ENCODE measurements around the gene TTLL12.

Gene TTLL12

DNA sequence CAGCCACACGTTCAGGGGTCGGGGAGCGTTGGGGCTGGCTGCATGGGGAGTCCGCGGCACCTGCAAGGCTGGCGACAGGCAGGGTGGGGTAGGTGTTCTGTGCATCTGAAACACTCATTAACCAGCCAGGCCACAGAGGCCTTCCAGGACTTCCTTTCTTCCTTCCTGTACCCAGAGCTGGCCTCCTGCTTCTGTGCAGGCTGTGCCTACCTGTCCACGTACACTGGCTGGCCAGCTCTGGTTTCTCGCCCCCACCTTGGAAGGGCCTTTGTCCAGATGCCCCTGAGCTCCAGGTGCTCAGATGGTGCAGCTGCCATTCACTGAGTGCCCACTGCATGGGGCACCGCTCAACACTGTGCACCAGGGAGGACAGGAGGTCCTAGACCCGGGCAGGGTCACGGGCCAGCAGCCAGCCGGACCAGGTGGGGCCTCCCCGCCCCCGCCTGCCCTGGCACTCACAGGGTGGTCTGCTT is 15.9 kb downstream of the TTLL12 start:
- TF ChIP-seq PAX5 (IDR thresholded peaks at IDR 0.05; ENCODE audit: insufficient read depth, low read length, severe bottlenecking): no peak
- FAIRE-seq (no peak), DNase-seq (ENCODE audit: insufficient read length, low spot score) (no peak)

DNA sequence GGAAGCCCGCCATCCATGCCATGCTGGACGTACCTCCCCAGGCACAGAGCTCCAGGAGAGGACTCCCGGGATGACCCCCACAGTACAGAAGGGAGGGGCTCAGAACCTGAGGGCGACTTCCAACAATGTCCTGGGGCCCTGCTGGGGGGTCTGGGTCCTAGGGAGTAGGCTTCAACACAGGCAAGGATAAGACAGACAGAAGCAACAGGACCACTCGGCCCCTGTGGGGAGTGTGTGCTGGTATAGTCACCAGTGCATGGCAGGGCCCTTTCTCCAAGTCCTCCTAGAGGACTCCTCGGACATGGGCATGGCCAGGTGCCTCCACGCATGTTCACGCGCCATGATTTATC is 16.8 kb downstream of the TTLL12 start:
- TF ChIP-seq PAX5 (IDR thresholded peaks at IDR 0.05; ENCODE audit: insufficient read depth, low read length, severe bottlenecking): no peak
- no peak for DNase-seq (ENCODE audit: insufficient read length, low spot score)
- no peak for FAIRE-seq

DNA sequence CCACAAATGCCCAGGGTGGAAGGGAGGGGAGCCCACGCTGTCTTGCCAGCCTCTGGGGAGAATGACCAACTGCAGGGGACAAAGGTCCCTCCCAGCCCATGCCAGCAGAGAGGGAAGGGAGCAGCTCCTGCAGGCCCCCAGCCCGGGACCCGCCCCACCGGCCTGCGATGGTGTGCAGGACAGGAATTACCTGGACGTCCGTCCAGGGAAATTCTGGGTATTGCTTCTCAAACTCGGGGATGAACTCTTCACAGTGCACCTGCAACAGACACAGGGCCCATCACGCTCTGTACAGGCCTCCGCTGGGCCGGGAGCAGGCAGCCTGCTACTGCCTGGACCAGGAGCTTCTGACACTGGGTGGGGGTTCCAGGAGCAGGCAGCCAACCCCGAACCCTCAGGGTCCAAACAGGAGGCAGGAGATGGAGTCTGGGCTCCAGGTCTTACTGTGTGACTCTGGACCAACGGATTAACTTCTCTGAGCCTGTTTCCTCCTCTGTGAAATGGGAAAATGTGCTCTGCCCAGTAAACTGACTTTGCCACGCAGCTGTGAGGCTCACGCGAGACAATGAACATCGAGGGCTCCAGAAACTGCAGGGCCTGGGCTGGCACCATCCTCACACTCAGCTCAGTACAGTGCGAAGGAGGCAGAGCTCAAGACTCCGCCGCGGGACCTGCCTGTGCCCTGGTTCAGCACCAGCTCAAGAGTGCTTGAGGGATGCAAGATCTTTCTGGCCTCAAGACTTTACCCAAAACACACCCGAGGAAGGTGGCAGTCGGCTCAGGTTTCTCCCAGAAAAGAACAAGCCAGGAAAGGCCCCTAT is 17.4 kb downstream of the TTLL12 start:
- no peak for FAIRE-seq
- no peak for DNase-seq (ENCODE audit: insufficient read length, low spot score)
- TF ChIP-seq PAX5 (IDR thresholded peaks at IDR 0.05; ENCODE audit: insufficient read depth, low read length, severe bottlenecking) (no peak), POLR2AphosphoS5 (IDR thresholded peaks at IDR 0.05; ENCODE audit: low read depth, low read length) (no peak), POLR2A (IDR thresholded peaks at IDR 0.05; ENCODE audit: low read depth, low read length) (no peak), POU2F2 (IDR thresholded peaks at IDR 0.05; ENCODE audit: low read depth, low read length) (no peak), SPI1 (IDR thresholded peaks at IDR 0.05; ENCODE audit: low read depth, low read length) (no peak), TAF1 (IDR thresholded peaks at IDR 0.05; ENCODE audit: low read depth, low read length) (no peak)

DNA sequence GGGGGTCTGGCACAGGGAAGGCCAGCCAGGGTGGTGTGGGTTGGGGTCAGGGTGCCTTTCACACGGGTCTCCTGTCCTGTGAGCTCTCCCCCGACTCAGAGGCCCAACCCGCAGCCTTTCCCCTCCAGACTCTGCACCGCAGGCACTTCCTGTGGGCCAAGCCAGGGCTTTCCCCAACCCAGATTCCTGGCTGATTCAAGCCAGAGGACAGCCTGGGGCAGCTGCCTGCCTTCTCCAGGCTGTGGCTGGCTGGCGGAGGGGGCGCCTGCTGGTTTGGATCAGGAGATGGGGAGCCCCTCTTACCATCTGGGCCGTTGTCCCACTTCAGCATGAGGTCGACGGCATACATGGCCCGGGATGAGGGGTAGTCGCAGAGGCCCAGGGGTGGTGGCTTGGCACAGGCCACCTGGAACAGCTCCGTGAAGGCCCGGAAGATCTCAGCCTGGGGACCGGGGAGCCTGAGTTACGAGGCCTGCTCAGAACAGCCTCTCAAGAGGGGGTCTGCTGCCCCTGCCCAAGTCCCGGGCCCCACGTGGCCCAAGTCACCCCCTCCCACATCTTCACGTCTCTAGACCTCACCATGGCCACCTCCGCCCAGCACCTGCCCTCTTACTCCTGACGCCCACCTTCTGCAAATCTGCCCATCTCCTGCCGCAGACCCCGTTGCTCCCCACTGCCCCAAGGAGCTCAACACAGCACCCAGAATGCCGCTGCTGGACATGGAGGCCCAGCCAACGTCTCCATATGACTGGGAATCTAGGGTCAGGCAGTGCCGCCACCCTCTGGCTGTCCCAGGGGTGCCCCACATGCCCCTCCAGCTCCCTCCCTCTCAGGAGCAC is 18.2 kb downstream of the TTLL12 start:
- DNase-seq (ENCODE audit: insufficient read length, low spot score): no peak
- no peak for FAIRE-seq
- TF ChIP-seq POLR2AphosphoS5 (IDR thresholded peaks at IDR 0.05; ENCODE audit: low read depth, low read length): no peak
- TF ChIP-seq POU2F2 (IDR thresholded peaks at IDR 0.05; ENCODE audit: low read depth, low read length): no peak
- TF ChIP-seq PAX5 (IDR thresholded peaks at IDR 0.05; ENCODE audit: insufficient read depth, low read length, severe bottlenecking): no peak
- TF ChIP-seq SPI1 (IDR thresholded peaks at IDR 0.05; ENCODE audit: low read depth, low read length): no peak
- TF ChIP-seq TAF1 (IDR thresholded peaks at IDR 0.05; ENCODE audit: low read depth, low read length): no peak
- TF ChIP-seq POLR2A (IDR thresholded peaks at IDR 0.05; ENCODE audit: low read depth, low read length): no peak

DNA sequence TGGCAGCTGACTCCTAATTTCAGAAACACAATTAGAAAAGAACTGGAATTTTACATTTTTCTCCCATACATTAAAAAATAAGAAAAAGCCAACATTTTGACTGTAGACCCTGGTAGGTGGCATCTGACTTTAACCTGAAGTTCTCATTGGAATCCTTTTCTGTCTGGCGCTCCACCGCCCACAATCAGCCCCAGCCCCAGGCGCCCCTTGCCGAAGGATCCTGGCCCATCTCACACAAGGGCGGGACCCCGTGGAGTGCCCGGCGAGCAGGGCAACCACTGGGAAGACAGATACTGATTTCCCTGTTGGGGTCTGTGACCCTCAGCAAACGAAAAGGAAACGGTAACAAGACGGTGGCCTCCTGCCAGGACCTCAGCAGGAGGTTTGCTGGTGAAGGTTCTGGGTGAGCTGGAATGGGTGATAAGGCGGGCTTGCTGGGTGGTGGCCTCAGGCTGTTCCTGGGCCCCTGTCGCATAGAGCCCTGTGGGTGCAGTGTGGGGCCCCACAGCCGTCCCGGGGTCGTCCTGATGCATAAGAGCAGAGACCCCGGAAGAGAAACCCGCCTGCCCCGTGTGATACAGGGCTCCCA is 19.8 kb downstream of the TTLL12 start:
- no peak for TF ChIP-seq POLR2AphosphoS5 (IDR thresholded peaks at IDR 0.05; ENCODE audit: low read depth, low read length)
- no peak for FAIRE-seq
- DNase-seq (ENCODE audit: insufficient read length, low spot score): no peak

DNA sequence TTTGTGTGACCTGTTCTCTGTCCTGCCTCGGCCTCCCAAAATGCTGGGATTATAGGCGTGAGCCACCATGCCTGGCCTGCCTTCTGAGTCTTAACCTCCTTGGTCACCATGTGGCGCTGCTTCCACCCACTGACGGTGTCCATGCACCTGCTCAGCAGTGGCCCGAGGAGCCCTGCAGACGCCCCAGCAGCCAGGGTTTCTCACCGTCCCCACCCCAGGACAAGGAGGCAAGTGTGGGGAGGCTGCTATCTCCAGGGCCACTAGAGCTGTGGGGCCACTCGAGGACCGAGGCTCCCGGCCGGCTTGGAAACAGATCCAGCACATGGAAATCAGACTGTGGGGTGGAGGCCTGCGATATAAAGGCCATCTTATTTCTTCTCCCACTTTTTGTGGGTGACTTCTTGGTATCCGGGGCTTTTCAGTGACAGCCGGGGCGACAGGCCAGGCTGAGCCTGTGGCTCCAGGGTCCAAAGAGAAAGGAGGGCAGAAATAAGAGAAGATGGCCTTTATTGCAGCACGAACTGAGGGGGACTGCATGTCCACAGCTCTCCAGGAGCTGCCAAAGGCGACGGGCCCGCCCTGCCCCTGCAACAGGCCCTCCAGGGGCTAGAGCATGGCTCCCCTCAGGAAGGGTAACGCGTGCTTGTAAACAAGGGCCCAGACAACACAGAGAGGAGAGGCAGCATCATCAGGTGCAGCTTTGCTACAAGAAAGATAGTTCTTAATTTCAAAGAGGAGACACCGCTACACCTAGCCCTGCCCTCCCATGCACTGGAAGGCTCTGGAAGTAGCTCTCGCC is 20.6 kb downstream of the TTLL12 start:
- no peak for DNase-seq (ENCODE audit: insufficient read length, low spot score)
- TF ChIP-seq POLR2AphosphoS5 (IDR thresholded peaks at IDR 0.05; ENCODE audit: low read depth, low read length) (no peak), PAX5 (IDR thresholded peaks at IDR 0.05; ENCODE audit: insufficient read depth, low read length, severe bottlenecking) (no peak), TAF1 (IDR thresholded peaks at IDR 0.05; ENCODE audit: low read depth, low read length) (no peak), POU2F2 (IDR thresholded peaks at IDR 0.05; ENCODE audit: low read depth, low read length) (no peak), POLR2A (IDR thresholded peaks at IDR 0.05; ENCODE audit: low read depth, low read length) (no peak), SPI1 (IDR thresholded peaks at IDR 0.05; ENCODE audit: low read depth, low read length) (no peak)
- FAIRE-seq: no peak

DNA sequence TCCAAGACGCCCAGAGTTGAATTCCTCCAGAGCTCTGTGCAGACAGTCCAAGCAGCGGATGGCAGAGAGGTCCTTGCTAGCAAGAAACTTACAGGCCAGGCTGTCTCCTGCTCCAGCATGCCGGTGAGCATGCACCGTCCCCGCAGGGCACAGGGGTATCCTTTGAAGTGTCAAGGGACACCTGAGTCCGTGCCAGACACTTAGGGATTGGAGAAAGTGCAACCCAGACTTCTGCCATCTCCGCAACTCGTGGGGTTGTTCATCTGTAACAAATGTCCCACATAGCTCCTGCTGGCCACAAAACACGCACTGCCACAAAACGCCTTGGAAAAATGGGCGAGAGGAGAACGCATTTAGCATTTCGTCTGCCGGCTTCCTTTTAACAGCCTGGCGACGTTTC is 22.3 kb downstream of the TTLL12 start:
- no peak for FAIRE-seq
- TF ChIP-seq POLR2A (IDR thresholded peaks at IDR 0.05; ENCODE audit: low read depth, low read length) (no peak), PAX5 (IDR thresholded peaks at IDR 0.05; ENCODE audit: insufficient read depth, low read length, severe bottlenecking) (no peak), TAF1 (IDR thresholded peaks at IDR 0.05; ENCODE audit: low read depth, low read length) (no peak), POLR2AphosphoS5 (IDR thresholded peaks at IDR 0.05; ENCODE audit: low read depth, low read length) (no peak), POU2F2 (IDR thresholded peaks at IDR 0.05; ENCODE audit: low read depth, low read length) (no peak), SPI1 (IDR thresholded peaks at IDR 0.05; ENCODE audit: low read depth, low read length) (no peak)
- no peak for DNase-seq (ENCODE audit: insufficient read length, low spot score)

DNA sequence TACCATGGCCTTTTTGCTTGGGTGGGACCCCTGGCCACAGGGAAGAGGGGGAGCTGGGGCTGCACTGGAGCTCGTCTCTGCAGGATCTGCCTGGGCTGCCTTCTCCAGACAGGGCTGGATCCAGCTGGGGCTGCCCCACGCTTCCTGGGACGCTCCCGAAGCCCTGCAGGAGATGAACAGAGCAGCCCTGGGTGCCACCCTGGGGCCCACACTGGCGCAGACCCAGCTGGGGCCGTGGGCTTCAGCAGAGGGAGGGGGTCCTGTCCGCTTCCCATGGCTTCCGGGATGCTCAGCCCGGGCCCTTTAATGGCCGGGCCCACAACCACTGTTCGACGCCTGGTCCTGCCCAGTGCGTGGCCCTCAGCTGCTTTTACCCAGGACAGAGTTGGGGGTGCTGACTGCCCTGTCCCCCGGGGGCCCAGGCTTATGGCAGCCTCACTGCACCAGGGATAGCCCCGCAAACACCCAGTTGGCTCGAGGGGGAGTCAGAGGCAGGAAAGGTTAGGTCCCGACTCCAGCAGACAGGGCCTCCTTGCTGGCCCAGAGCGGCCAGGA is 23.6 kb downstream of the TTLL12 start:
- DNase-seq (ENCODE audit: insufficient read length, low spot score) (no peak), FAIRE-seq (no peak)
- no peak for TF ChIP-seq PAX5 (IDR thresholded peaks at IDR 0.05; ENCODE audit: insufficient read depth, low read length, severe bottlenecking)
- TF ChIP-seq POU2F2 (IDR thresholded peaks at IDR 0.05; ENCODE audit: low read depth, low read length): no peak
- TF ChIP-seq SPI1 (IDR thresholded peaks at IDR 0.05; ENCODE audit: low read depth, low read length): no peak
- TF ChIP-seq TAF1 (IDR thresholded peaks at IDR 0.05; ENCODE audit: low read depth, low read length): no peak
- no peak for TF ChIP-seq POLR2AphosphoS5 (IDR thresholded peaks at IDR 0.05; ENCODE audit: low read depth, low read length)
- TF ChIP-seq POLR2A (IDR thresholded peaks at IDR 0.05; ENCODE audit: low read depth, low read length): no peak

Measured in GM12891 (cell line).